ENCODE data around the gene MPP3.

- TF ChIP-seq POLR2A (IDR thresholded peaks at IDR 0.05) = no peak
- no peak for TF ChIP-seq CTCF (IDR thresholded peaks at IDR 0.05)
Measured at GRCh38 chr17:43814714-43815113, 18.2 kb downstream of the MPP3 start.
